Erythroblast (primary cell): ENCODE measurements around the gene FKBP1C.
"Not testable (repeated sequence)": the region's sequence is repeated elsewhere in the genome, so short reads cannot be mapped to it uniquely, and the experiment has no call there.

ENCODE experiments used
- GATA1 ChIP-seq: IDR thresholded peaks from 2 replicates; pipeline ENCODE4 v1.6.1; 2011; ENCODE audit warnings: low read depth, mild to moderate bottlenecking, control low read depth, low read length, moderate library complexity
- POLR2A ChIP-seq: IDR thresholded peaks from 2 replicates; pipeline ENCODE4 v1.6.1; 2011; ENCODE audit warnings: mild to moderate bottlenecking, low read length

DNA sequence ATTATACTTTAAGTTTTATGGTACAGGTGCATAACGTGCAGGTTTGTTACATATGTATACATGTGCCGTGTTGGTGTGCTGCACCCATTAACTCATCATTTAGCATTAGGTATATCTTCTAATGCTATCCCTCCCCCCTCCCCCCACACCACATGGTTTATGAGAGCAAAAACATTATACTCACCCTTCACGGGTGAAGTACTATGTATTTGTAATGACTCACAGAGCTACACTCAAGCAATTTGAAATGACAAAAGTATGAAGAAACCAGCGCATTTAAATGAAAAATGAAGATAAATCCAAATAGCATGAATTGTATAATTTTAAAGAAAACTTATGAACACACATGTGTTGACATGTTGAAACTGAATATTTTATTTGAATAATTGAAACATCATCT lies 14.7 kb downstream of the FKBP1C start:
- not testable (repeated sequence) for TF ChIP-seq POLR2A, GATA1
